Activated naive CD4-positive, alpha-beta T cell treated with Interleukin-2 at 50 U/mL for 16 hours (primary cell): ENCODE results near the gene PXDN.
"Not testable (repeated sequence)": the region's sequence is repeated elsewhere in the genome, so short reads cannot be mapped to it uniquely, and the experiment has no call there.

Source experiments
- DNase-seq: peaks from one replicate; pipeline ENCODE4 v3.0.0-alpha.2; 2020

PXDN gene

GRCh38 chr2:1721706-1722646 lies 22.3 kb downstream of the PXDN start:
- no peak for DNase-seq

GRCh38 chr2:1718339-1719220 lies 25.7 kb downstream of the PXDN start:
- DNase-seq = no peak

- no peak for DNase-seq
Measured at GRCh38 chr2:1717113-1717512, 27.2 kb downstream of the PXDN start.

- no peak for DNase-seq
Measured at GRCh38 chr2:1716441-1716840, 27.9 kb downstream of the PXDN start.

GRCh38 chr2:1716014-1716305 lies 28.4 kb downstream of the PXDN start:
- DNase-seq = not testable (repeated sequence)

- DNase-seq = no peak
Measured at GRCh38 chr2:1715184-1716013, 28.9 kb downstream of the PXDN start.

- no peak for DNase-seq
Measured at GRCh38 chr2:1714291-1715064, 29.8 kb downstream of the PXDN start.

GRCh38 chr2:1713839-1714236 lies 30.5 kb downstream of the PXDN start:
- no peak for DNase-seq

GRCh38 chr2:1713142-1713838 lies 31.0 kb downstream of the PXDN start:
- DNase-seq = no peak

GRCh38 chr2:1709946-1710560 lies 34.3 kb downstream of the PXDN start:
- no peak for DNase-seq

- DNase-seq = no peak
Measured at GRCh38 chr2:1709335-1709605, 35.0 kb downstream of the PXDN start.

GRCh38 chr2:1708476-1709334 lies 35.6 kb downstream of the PXDN start:
- no peak for DNase-seq

GRCh38 chr2:1707771-1708418 lies 36.4 kb downstream of the PXDN start:
- DNase-seq = no peak

- not testable (repeated sequence) for DNase-seq
Measured at GRCh38 chr2:1706089-1706841, 38.0 kb downstream of the PXDN start.

GRCh38 chr2:1705557-1706076 lies 38.7 kb downstream of the PXDN start:
- no peak for DNase-seq

- no peak for DNase-seq
Measured at GRCh38 chr2:1704631-1705556, 39.4 kb downstream of the PXDN start.

GRCh38 chr2:1702186-1702565 lies 42.1 kb downstream of the PXDN start:
- no peak for DNase-seq
